Activated T-cell treated with anti-CD3 and anti-CD28 coated beads, Interleukin-2, amount 50 U/mL, for 1 hour (primary cell): ENCODE data around the gene PWWP2B.

Experiments used
- DNase-seq: peaks from one replicate; pipeline ENCODE4 v3.0.0-alpha.2; 2020

Gene PWWP2B

DNA sequence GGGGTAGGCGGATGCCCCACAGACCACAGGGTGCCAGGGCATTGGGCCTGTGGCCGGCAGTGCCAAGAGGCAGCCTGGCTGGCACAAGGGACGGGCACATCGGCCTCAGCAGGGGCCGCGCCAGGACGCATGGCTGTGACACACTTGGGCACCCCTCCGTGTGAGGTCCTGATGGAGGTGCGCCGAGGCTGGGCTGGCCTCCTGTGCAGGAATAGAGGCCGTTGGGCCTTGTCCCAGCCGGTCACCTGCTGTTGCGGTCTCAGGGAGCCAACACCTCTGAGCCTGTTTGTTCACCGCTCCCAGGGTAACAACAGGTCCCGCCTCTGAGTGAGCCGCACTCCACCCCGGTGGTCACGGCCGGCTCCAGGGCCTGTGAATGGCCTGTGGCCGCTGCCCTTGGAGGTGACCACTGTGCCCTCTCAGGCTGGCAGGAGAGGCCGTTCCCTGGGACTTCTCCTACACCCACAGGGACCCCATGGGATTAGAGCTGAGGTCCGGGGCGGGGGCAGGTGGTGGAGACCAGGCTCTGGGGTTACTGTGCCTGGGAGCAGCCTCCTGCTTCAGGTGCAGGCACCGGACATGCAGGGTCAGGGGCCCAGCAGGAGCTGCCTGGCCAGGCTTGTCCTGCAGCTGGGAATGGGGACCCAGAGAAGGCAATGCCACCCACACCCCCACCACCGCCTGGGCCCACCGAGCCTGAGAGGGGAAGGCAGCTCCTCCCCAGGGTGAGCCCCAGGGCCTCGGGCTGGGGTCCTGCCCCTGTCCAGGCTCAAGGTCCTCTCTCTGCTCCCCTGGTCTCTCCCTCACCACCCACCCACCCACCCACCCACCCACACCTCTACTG is 12.0 kb downstream of the PWWP2B start:
- DNase-seq: no peak

DNA sequence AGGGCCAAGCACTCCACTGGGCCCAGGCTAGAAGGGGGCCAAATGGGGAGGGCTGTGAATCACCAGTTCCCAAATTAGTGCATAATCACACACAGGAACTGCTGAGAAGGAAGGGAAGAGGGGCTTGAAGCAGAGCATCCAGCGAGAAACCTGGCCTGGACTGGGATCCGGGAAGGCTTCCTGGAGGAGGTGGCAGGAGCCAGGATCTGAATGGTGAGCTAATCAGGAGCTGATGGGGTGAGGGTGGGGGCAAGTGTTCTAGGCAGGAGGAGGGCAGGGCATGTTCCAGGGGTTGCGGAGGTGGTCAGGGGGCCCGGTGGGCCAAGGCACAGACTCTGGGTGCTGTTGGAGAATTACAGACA is 12.6 kb downstream of the PWWP2B start:
- DNase-seq: no peak

DNA sequence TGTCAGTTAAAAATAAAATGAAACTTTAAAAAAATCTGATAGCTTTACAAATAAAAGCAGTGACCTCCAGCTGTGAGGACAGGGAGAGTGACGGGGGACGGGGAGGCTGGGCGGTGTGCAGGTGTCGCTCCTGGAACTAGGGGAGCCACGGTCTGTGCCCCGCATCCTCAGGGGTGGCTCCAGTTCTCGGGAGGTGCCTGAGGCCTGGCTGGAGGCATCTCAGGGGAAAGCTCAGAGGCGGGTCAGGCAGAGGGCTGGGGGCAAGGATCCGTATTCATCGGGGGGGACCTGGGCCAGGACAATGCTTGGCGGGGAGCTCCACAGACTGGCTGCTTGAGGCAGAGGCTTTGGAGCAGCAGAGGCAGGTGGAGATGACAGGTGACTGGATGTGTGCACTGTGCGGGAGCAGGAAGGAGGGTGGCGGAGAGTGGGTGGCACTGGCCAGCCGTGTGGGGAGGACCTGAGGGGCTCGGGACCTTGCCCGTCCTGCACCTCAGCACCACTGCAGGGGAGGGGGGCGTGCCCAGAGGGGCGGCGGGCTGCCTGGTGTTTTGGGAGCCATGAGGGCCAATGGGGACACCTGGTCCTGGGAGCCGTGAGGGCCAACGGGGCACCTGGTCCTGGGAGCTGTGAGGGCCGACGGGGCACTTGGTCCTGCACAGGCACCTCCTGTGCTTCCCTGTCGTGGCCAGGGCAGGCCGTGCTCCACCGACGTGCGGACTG is 13.2 kb downstream of the PWWP2B start:
- DNase-seq: no peak

DNA sequence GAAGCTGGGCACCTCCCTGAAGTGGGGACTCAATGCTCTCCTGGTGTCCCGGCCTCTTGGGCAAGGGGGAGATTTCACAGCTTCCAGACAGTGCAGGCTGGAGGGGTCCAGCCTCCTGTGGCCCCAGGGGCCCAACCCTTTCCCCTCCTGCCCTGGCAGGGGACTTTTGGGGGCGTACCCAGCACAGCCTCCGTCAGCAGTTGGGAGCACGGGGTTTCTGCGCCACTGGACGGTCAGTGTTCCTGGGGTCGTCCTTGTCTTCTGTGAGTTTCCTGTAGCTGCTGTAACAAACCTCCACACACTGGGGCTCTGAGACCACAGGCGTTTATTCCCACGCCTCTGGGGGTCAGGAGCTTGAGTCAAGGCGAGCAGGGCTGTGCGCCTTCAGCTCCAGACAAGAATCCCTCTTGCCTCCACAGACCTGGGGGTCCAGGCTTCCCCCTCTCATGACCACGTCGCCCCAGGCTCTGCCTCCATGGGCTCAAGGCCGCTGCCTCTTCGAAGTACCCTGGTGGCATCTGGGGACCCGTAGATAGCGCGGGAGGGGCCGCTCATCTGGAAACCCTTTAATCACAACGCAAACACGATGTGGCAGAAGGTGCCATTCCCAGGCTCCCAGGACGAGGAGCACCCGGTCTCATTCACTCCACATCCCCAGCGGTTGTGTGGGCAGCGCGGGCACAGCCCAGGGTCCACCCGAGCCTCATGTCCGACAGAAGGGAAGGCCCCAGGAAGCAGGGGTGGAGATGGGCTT is 14.0 kb downstream of the PWWP2B start:
- DNase-seq: no peak

DNA sequence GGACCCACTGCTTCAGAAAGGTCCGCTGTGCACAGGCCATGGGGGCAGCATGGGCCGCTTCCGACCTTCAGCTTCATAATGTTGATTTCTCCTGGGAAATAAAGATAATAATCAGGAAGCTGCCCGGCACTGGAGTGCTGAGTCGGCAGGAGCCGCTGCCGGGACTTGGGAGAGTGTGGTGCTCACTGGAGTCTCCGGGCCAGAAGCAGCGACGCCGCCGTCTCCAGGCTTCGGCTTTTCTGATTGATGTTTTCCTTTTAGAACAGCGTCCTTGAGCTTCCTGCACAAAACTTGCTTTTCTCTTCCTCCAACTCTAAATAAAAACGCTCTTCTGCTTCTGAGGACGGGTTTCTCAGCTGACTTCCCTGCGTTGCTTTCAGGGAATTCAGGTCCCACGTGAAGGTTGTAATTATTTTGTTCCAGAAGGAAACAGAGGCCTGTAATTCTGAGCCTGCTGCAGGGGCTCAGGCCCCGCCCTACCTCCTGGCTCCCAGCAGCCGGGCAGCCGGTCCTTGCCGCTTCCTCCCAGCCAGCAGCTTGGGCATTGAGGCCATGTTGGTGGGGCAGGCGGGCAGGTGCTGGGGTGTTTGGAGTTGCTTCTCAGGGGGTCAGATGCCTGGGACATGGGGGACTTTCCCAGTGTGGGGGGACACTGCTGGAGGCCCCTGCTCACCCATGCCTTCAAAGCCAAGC is 14.7 kb downstream of the PWWP2B start:
- DNase-seq: no peak

DNA sequence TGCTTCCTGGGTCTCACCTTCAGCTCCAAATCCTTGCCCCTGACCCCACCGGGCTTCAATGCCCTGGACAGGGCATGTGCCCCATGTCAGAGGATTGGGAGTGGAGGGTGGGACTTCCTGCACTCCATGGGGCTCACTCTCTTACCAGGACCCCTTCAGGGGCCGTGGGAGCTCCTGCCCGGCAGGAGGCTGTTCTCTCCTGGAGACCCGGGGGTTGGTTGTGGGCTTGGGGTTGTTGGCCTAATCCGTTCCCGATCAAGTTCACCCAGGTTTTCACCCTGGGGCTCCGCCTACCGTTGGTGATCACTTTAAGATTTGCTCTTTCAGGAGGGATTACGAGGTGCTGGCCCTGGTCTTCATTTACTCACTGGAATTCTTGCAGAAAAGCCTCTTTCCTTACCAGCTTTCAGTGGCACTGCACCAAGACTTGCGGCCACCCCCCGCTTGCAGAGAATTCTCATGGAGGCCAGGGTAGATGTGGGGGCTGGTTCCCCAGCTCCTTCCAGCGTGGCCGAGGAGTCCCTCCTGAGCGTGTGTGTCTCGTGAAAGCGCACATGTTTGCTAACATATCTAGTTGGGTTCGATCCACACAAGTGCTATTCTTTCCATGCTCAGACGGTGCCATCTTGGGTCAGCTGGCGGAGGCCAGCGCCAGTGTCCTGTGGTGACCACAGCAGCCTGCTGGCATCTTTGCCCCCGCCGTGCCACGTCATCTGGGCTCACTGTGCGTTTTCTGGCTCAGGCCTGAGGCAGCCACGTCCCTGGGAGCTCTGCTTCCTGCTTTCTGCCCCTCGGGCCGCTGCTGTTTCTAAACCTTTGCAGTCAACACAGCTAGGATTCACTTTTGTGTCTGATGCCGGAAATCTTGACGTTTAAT is 15.6 kb downstream of the PWWP2B start:
- DNase-seq: no peak

DNA sequence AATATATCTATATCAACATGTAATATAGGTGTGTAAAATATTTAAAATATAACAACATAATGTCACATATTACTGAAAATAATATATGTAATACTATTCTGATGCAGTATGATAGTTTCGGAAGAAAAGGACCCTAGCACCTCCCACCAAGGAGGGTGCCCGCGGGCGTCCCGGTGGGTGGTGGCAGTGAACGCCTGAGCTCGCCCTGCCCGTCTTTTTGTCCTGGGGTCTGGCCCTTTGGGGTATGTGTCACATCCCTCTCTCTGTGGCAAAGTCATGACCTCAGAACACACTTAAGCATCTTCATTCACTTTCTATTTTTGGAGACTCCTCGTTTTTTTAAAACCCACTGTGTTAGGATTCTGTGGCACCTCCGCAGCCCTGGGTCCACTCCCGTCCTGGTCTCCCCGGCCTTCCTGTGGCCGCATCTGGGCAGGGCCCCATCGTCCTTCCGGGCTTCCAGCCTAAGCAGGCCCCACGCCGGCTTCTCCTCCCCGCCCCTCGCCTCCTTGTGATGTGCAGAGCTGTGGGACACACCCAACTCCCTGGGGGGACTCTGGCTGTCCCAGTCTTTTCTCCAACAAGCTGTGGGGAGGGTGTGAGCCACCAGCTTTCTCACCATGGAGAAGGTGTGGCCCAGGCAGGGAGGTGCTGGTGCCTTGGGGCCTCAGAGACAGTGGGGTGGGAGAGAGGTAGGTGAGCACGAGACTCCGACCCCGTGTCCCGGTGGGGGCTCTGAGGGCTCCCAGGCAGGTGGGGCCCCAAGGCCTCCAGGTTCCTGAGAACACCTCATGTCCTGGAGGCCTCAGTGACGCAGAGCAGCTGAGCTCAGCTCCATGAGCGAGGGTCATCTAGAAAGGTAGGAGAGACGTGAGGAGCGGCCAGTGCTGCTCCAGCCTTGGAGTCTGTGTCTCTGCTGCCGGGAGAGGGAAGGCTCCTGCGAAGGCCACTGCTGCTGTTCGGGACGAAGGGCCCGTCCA is 16.5 kb downstream of the PWWP2B start:
- DNase-seq: no peak

DNA sequence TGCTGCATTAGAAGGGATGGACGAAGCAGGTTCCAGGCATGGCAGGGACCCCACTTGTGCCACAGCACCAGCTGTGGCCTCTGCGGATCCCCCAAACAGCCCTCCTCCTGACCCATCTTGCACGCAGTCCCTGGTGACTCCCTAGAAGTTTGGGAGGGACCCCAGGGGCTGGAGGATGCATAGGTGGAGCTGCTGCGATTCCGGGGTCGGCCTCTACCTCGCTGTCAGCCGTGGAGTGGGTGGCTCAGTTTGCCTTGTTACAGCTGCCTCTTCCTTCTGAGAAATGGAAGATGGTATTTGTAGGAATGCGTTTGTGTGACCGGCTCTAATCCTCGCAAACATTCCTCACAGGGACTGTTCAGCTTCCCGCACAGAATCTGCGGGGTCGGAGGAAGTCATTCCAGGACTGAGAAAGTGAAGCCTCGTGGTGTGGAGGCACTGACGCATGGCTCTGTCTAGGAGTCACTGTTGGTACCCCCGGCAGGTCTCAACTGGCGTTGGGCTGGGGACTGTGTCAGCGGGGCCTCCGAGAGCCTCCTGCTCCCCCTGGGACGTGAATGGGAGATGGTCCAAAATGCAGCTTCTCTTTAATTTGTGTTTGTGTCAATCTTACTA is 17.5 kb downstream of the PWWP2B start:
- no peak for DNase-seq

DNA sequence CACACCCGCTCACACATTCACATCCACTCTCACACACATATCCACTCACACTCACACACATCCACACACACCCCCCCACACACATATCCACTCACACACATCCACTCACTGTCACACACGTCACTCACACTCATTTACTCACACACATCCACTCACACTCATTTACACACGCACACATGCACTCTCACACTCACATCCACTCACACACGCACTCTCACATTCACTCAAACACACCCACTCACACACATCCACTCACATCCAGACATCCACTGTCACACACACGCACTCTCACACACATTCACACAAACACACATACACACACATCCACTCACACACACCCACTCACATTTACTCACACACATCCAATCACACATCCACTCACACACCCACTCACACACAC is 18.3 kb downstream of the PWWP2B start:
- DNase-seq: no peak

DNA sequence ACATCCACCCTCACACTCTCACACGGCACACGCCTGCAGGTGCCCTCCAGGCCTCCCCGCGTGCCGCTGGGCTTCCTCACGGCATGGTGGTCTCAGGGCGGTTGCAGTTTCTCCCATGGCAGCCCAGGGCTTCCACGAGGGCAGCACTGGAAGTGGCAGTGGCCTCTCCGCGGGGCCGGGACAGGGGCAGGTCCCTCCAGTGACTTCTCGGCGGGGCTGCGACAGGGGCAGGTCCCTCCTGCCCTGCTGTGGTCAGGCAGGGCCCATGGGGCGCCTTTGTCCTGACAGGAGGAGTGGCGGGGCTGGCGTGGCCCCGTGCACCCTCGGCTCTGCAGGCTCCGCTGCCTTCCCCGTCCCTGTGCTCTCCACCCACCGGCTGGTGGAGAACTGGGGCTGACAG is 19.0 kb downstream of the PWWP2B start:
- DNase-seq: no peak

DNA sequence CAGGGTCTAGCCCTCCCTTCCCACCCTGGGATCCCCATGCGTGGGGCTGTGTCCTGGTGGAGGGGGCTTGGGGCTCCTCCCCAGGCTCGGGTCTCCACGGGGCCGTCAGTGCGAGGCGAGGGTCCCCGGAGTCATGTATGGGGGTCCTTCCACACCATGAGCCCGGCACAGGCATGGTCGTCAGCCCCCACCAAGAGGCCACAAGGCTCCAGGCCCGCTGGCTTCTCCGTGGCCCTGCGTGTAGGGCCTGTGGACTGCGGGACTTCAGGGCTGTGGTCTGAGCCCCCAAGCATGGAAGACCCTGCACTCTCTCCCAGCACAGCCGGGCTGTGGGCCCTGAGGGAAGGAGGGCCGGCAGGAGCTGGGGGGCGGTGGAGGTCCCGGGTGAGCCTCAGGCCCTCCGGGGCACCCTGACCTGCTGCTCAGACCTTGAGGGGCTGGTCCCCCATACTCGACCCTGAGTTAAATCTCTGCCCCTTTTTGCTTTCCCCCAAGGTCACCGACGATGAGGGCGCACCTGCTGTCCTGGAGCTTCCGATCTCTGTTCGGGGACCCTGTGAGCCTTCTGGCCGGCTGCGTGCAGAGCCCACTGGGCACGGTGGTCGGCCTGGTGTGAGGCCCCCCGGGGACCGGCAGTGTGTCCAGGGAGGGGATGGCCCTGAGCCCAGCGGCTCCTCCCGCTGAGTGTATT is 19.7 kb downstream of the PWWP2B start:
- DNase-seq: no peak

DNA sequence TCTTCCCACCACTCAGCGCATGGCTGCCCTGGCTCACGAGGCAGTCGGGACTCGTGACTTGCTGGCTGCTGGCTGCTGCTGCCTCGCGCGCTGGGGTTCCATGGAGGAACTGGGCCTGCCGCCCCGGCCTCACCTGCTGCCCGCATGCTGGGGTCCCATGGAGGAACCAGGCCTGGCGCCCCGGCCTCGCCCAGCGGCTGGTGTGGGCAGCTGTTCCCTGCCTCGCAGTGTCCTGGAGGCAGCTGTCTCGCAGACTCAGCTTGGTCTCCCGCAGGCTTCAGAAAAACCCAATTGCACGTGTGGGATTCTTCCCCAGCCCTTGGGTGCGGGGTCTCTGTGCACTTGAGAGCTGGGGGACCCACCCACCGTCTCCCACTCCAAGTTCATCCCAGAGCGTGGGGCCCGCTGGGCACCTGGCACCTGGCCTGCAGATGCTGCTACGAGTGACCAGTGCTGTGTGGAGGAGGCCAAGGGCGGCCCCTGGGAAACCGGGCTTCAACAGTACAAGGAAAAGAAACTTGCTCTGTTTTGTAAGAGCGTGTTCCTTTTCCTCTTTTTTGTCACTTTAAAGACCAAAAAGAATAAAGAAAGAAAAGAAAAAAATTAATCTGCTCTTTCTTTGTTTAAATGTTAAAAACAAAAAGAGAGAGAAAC is 20.4 kb downstream of the PWWP2B start:
- DNase-seq: no peak

DNA sequence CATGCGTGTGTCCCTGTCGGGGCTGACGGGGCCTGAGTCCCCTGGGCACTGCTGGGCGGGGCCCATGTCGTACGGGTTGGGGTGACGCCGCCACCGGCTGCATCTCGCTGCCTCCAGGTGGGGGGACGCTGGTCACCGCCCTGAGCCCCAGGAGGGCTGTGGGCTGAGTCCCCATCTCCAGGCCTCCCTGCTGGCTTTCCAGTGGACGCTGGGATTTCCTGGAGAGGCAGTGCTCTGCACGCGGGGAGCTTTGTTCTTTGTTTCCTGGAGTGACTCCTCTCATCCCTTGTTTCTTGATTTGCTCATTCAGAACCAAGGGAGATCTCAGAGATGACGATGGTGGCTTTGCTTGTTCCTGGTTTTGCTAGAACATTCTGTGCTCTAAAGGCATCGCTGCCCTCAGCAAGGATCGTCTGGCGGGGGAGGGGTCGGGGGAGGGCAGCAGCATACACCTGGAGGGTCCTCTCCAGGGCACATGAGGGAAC is 21.0 kb downstream of the PWWP2B start:
- DNase-seq: no peak

DNA sequence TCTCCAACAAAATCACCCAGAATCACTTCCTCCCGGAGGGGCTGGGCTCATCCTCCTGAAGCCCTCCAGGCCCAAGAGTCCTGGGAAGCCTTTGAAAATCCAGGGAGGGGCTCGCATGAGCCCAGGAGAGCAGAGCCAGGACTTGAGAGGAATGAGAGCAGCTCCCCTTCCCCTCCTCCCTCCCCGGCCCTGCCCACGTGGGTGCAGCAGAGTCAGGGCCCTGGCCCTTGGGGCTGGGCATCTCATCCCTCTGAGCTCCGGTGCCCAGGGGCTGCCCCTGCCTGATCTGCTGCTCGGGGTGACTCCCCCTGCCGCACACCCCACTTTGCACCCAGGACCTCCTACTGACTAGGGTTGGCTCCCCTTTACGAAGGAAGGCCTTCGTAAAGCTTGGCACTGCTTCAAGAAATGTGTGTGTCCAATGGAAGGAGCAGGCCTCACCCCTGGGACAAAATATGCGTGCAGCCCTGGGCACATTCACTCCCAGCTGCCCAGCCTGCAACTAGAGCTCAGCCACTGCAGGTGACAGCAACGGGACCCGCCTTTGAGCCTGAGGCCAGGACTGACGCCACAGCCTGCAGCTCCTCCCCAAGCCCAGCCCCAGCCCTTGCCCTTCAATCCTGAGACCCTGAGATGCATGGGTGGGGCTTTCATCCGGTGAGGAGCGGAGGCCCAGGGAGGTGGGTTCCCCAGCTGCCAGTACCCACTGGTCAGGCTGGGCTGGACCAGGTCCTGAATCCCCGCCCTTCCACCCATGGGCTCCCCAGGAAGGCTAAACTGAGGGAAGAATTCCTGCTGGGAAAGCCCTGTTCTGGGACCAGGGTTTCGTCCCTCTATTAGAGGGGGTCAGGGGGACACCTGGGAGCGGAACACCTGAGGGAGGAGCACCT is 21.8 kb downstream of the PWWP2B start:
- DNase-seq: no peak

DNA sequence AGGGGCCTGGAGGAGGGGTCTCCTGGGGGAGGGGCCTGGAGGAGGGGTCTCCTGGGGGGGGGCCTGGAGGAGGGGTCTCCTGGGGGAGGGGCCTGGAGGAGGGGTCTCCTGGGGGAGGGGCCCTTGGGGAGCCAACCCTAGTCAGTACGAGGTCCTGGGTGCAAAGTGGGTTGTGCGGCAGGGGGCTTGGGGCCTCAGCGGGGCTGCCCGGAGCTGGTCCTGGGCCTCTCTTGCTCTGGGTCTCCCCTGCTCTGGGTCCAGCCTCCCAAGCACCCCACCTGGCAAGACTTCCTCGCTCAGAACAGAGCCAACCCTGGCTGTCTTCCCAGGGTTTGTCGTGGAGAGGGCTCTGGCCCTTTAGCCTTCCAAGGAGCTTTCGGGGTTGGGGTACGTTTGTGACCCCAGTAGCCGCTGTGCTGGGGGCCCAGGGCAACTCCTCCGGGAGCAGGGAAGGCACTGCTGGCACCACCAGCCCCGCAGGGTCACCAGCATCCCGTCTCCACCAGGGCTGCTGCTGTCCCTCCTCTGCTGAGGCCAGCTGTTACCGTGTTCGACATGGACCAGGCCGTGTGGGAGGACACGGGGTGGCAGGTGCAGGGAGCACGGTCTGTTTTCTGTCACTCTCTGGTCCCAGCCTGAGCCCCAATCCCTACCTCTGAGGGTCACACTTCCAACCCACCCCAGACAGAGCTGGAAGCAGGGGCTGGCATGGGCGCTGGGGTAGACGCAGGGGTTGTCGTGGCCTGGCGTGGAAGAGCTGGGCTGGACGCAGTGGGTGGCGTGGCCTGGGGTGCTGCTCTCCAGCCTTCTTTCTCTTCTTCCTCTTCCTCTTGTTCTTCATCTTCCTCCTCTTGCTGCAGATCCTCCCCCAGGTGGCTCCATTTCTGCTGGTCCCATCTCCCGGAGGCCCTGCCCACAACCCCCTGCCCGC is 22.8 kb downstream of the PWWP2B start:
- DNase-seq: no peak

DNA sequence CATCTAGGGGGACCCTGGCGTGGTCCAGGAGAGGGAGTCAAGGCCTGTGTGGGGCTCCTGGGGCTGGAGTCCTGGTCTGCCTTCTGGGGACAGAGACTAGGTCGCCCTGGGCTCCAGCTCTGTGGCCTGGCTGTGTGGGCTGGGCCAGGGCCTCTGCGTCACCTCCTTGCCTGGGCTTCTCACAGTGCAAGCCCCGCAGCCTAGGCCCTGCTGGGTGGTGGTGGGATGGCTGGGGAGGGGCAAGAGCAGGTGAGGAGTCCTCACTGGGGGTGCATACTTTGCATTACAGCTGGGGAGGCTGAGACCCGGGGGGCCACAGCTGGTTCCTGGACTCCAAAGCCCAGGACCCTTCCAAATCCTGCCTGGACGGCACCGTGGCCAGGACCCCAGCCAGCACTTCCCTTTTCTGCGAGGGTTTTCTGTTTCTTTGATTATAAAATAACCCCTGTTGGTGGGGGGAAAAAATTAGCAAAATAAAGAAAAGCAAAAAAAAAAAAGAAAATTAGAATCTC is 23.5 kb downstream of the PWWP2B start:
- DNase-seq: no peak
